ENCODE data around the gene TMC1. TPM values are rescaled to one million over a fixed set of nuclear protein-coding genes. Genes with fewer than 3 reads are reported as not detected.

TMC1 gene
- total RNA-seq, 1 donor = 0.36 TPM

DNA sequence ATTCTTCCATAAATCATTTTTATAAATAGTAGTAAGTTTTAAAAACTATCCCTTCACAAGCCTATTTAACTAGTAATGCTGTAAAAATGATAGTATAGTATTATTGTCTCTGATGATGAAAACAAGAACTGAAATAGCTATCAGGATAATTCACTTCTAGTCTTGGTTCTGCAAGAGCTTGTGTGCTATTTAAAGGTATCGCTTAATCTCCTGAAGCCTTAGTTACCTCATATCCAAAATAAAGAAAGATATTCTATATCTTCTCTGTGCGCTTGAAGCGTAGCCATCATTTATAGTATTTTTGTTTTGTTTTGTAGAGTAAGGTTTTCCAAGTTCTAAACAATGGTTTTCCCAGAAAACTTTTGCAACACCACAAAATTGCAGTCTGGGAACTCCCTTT is 180.1 kb downstream of the TMC1 start:
- no peak overlapping the region for H3K4me3 ChIP-seq (ENCODE audit: low read depth, low read length)
- TF ChIP-seq, protein P1, sequence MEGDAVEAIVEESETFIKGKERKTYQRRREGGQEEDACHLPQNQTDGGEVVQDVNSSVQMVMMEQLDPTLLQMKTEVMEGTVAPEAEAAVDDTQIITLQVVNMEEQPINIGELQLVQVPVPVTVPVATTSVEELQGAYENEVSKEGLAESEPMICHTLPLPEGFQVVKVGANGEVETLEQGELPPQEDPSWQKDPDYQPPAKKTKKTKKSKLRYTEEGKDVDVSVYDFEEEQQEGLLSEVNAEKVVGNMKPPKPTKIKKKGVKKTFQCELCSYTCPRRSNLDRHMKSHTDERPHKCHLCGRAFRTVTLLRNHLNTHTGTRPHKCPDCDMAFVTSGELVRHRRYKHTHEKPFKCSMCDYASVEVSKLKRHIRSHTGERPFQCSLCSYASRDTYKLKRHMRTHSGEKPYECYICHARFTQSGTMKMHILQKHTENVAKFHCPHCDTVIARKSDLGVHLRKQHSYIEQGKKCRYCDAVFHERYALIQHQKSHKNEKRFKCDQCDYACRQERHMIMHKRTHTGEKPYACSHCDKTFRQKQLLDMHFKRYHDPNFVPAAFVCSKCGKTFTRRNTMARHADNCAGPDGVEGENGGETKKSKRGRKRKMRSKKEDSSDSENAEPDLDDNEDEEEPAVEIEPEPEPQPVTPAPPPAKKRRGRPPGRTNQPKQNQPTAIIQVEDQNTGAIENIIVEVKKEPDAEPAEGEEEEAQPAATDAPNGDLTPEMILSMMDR (IDR thresholded peaks at IDR 0.05; ENCODE audit: insufficient read depth, low read length) = no peak
- DNase-seq (ENCODE audit: low read depth) = no peak

DNA sequence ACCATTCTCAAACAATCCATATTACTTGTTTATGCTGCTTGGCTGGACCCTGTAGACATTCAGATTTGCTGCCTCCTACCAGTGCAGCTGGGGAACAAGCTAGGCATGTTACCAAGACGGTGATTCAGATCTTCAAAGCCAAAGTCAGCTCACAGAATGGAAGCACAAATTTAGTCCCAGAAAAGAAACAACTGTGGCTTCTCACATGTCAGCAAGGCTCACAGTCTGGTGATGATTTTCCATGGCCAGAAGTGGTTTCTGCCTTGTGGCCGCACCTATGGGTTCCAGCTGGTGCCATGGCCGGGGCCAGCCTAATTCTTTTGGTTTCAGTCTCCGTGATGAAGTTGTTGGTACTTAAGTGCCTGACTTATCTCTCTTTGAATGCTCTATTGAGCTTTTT is 182.2 kb downstream of the TMC1 start:
- H3K4me3 ChIP-seq (ENCODE audit: low read depth, low read length) = no peak overlapping the region
- peak; percentile 53 for DNase-seq (ENCODE audit: low read depth)
- TF ChIP-seq, protein P1 (IDR thresholded peaks at IDR 0.05; ENCODE audit: insufficient read depth, low read length) = no peak

DNA sequence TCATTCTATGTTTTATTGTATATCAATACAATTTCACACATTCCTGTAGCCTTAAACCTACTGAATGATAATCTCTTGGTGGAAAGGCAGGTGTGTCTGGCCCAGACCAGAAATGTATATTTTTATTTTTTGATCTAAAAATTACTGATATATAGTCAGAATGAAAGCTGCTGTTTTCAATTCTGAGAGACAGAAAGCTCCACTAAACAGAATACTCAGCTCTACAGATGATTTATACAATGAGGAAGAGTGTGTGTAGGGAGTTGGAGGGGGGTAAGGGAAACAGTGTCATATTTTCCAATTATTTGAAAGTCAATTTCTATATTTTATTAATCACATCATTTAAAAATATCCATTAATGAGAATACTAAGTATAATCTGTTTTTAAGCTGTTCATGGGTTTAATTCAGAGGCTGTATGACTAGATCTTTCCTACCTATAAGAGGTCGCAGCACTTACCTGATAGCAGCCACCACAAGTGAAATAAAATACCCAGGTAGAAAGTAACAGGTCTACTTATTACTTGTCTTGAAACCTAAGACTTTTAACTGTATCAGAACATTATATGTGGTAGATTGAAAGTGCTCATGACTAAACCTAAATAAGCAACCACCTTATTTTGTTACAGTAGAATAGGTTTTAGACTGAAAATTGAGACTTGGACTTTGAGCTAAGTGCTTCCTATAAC is 183.4 kb downstream of the TMC1 start:
- TF ChIP-seq, protein P1 (IDR thresholded peaks at IDR 0.05; ENCODE audit: insufficient read depth, low read length) = no peak
- H3K4me3 ChIP-seq (ENCODE audit: low read depth, low read length) = no peak overlapping the region
- no peak for DNase-seq (ENCODE audit: low read depth)

DNA sequence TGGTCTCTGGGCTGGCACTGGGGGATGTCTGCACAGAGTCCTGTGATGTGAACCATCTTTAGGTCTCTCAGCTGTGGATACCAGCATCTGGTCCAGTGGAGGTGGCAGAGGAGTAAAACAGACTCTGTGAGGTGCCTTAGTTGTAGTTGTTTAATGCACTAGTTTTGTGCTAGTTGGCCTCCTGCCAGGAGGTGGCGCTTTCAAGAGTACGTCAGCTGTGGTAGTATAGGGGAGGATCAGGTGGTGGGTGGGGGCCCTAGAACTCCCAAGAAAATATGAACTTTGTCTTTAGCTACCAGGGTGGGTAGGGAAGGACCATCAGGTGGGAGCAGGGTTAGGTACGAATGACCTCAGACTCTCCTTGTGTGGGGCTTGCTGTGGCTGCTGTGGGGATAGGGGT is 197.1 kb downstream of the TMC1 start:
- TF ChIP-seq, protein P1 (IDR thresholded peaks at IDR 0.05; ENCODE audit: insufficient read depth, low read length) = no peak
- H3K4me3 ChIP-seq (ENCODE audit: low read depth, low read length) = no peak overlapping the region
- DNase-seq (ENCODE audit: low read depth) = no peak

DNA sequence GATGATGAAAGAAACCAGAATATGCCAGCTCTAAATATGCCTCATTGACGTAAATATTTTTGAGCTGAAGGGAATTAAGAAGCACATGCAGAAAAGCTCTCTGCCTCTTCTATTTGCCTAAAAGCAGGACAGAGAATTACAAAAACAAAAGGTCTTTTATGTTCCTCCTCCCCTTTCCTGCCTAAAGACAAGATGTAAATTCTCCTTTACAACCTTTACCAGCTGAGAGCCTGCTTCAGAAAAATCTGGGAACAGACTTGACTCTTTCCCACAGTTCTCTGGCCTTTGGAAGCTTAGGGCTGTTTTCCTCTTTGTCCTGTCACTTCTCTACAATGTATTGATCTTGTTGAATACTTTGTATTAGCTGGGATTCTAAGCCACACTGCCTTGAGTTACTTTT is 199.7 kb downstream of the TMC1 start:
- TF ChIP-seq, protein P1 (IDR thresholded peaks at IDR 0.05; ENCODE audit: insufficient read depth, low read length) = no peak
- no peak overlapping the region for H3K4me3 ChIP-seq (ENCODE audit: low read depth, low read length)

DNA sequence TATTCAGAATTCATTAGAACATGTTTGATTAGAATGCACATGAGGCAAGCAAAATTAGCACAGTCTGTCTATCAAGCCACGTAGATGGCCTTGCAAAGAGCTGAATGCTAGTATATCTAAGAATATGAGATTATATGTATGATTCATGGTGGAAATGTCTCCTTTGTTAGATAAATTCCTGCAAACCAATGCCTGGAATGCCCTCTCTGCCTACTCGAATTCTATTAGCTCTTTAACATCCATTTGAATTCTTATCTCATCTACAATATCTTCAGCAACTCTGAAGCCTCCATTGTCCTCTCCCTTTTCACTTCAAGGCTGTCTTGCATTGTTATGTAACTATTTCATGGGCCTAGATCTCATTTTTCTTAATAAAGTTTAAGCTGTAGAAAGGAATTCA is 205.5 kb downstream of the TMC1 start:
- TF ChIP-seq, protein P1 (IDR thresholded peaks at IDR 0.05; ENCODE audit: insufficient read depth, low read length) = no peak
- peak; percentile 30 for DNase-seq (ENCODE audit: low read depth)
- H3K4me3 ChIP-seq (ENCODE audit: low read depth, low read length) = no peak overlapping the region

More for the DNA sequence above, 199.7 kb downstream of the TMC1 start:
- no peak for DNase-seq (ENCODE audit: low read depth)

Data from fibroblast of the aortic adventitia (primary cell).